HG03175 (cell line): ENCODE data around the gene CT45A3.
"Not testable (repeated sequence)": the region's sequence is repeated elsewhere in the genome, so short reads cannot be mapped to it uniquely, and the experiment has no call there.

Experiments
- ATAC-seq: cut with Tn5 transposase; IDR thresholded peaks from one replicate; pipeline ENCODE4 v1.9.1; 2021; ENCODE audit warnings: mild to moderate bottlenecking, moderate library complexity; ENCODE audit not compliant: unreplicated experiment

CT45A3 gene

DNA sequence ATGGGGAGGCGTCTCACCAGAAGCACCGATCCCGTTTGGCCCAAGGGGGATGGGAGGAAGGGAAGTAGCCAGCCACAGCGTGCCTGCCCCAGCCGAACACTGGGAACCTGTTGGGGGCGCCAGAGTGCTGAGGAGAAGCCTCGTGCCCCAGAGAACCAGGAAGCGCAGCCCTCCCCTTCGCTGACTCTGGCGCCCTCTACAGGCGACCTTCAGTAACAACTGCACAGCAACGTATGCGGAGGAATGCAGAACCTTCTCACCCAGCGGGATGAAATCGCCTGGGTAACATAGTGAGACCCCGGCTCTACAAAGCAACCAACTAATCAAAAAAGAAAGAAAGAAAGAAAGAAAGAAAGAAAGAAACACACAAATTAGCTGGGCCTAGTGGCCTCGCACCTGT, at the start of gene CT45A3:
CT45A3 (minus strand) TSS at position 101 of the 400 bp plus-strand sequence. CDS start 3,747 bp downstream, outside the sequence.
- ATAC-seq, result not testable (repeated sequence)

- ATAC-seq, result not testable (repeated sequence)
Measured at GRCh38 chrX:135802687-135803086, 34.7 kb upstream of the CT45A3 start, which contains the start of gene CT45A6. Gene CT45A6 (minus strand): TSS chrX:135802787. CDS start chrX:135798993, 3,794 bp downstream.

DNA sequence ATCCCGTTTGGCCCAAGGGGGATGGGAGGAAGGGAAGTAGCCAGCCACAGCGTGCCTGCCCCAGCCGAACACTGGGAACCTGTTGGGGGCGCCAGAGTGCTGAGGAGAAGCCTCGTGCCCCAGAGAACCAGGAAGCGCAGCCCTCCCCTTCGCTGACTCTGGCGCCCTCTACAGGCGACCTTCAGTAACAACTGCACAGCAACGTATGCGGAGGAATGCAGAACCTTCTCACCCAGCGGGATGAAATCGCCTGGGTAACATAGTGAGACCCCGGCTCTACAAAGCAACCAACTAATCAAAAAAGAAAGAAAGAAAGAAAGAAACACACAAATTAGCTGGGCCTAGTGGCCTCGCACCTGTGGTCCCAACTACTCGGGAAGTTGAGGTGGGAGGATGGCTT, 17.4 kb upstream of the CT45A3 start, which contains the start of gene CT45A5:
CT45A5 (minus strand) TSS at position 101 of the 400 bp plus-strand sequence. CDS start 3,774 bp downstream, outside the sequence.
- not testable (repeated sequence) for ATAC-seq

- ATAC-seq, result not testable (repeated sequence)
Measured at GRCh38 chrX:135744739-135745138, 23.3 kb downstream of the CT45A3 start.

- no peak for ATAC-seq
Measured at GRCh38 chrX:135741192-135741715, 26.7 kb downstream of the CT45A3 start.

DNA sequence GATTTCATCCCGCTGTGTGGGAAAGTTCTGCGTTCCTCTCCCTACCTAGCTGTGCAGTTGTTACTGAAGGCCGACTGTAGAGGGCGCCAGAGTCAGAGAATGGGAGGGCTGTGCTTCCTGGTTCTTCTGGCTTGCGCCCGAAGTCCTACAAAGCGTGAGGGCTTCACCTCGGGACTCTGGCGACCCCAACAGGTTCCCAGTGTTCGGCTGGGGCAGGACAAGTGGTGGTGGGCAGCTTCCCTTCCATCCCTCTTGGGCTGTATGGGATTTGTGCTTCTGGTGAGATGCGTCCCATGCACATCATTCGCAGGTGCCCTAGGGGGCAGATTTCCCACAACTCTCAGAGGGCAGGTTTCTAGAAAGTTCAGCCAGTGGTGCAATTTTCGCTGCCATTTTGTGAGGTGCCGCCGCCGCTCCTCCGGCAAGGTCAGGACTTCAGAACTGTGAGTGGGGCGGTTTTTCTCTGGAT, 27.3 kb downstream of the CT45A3 start:
- ATAC-seq, result no peak

DNA sequence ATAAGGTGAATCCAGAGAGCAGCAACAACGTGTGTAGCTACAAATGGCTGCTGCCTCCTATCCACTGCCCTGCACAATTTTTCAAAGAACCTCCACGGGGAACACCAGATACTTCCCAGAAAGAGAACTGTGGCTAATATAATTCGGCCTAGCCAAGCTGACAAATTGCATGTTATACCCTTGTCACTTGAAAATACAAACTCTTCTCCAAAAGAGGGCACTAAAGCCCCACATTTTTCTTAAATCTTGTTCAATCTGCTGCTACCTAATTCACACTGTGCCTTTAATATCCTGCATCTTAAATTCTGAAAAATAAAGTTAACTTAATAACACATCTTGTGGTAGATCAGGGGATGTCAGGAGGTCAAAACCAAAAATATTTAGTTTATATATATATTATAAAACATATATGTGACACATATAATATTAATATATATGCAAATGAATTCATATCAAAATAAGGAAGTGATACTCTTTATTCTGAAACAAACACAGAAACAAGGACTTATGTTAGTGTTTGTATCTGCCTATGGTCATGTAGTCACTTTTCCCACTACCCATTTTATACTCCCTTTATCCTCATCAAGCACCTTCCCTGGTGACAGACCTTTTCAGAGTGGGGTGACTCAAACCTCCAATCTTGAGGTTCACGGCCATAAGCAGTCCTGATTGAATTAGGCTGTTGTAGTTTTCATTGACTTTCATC, 30.5 kb downstream of the CT45A3 start:
- ATAC-seq, result peak; percentile 66

DNA sequence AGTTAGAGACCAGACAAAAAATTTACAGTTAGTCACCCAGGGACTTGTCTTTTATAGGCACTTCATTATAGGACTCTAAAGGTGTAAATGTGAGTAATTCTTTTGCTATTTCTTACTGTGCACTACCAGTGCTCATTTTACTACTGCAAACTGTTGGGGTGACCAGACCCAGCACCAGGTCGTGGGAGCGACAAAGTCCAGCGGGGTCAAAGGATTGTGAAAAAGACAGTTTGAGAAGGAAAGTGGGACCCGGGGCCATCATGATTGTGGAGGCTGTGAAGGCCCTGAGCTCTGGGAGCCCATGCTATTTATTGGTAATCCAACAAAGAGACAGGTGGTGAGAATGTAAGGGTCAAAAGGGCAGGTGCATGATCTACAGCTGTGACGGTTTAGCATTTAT, 33.3 kb downstream of the CT45A3 start:
- ATAC-seq, result not testable (repeated sequence)

GRCh38 chrX:135713795-135714194, 54.2 kb downstream of the CT45A3 start:
- ATAC-seq, result no peak

- not testable (repeated sequence) for ATAC-seq
Measured at GRCh38 chrX:135713183-135713689, 54.8 kb downstream of the CT45A3 start, which contains the start of gene CT45A1. Gene CT45A1 (plus strand): TSS chrX:135713639. CDS start chrX:135718941, 5,302 bp downstream.
